GM12892 (cell line): Measurements from ENCODE around the gene MORC4.

Experiments
- POLR2A ChIP-seq: IDR thresholded peaks from 2 replicates; pipeline ENCODE4 v1.6.1; 2011; ENCODE audit warnings: low read depth, low read length, control low read depth
- POLR2AphosphoS5 ChIP-seq: IDR thresholded peaks from 2 replicates; pipeline ENCODE4 v1.6.1; 2011; ENCODE audit warnings: low read depth, low read length, control low read depth

DNA sequence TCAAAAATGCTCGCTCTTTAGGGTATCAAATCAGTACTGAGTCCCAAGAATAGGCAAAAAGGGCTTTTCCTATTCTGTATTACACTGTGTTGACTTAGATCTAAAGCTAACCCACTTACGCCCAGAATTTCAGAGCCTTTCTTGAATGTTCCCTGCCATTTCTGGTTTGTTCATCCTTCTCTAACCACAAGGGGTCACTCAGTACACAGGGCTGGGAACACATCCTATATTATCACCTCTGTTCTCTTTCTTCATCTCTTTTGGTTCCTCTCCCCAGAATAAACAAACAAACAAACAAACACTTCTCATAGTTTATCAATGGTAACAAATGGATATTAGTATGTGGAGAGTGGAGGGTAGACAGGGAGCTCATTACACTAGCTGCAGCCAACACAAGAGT, 25.5 kb upstream of the MORC4 start:
- no peak for TF ChIP-seq POLR2AphosphoS5
- TF ChIP-seq POLR2A: no peak
